Cardiac muscle cell (in vitro differentiated cells and primary cell): Measurements from ENCODE around the gene CAMK2B. TPM values are rescaled to one million over a fixed set of nuclear protein-coding genes. Genes with fewer than 3 reads are reported as not detected.
A peak's percentile ranks its signal among the peaks of the same experiment; 100 is the strongest.

ENCODE experiments used
- DNase-seq, 2 donors: peaks; one replicate each; pipeline versions ENCODE4 v3.0.0 to v3.0.0-alpha.2; 2010 to 2017; ENCODE audit warnings: low read depth in 1 of 2, low spot score in 1 of 2
- H3K27ac ChIP-seq: fragments of 200-600 bp; sonication (generic); 2 replicates; pipeline ENCODE4 v1.5.1; 2016
- H3K27me3 ChIP-seq: fragments of 200-600 bp; sonication (generic); 2 replicates; pipeline ENCODE4 v1.6.0; 2016; ENCODE audit warnings: control low read depth
- H3K36me3 ChIP-seq: fragments of 200-600 bp; sonication (generic); 2 replicates; pipeline ENCODE4 v1.5.1; 2016; ENCODE audit warnings: control low read depth
- H3K4me1 ChIP-seq: fragments of 200-600 bp; sonication (generic); 2 replicates; pipeline ENCODE4 v1.8.1; 2017; ENCODE audit warnings: low read depth, mild to moderate bottlenecking, mixed run types
- H3K4me3 ChIP-seq: fragments of 200-600 bp; sonication (generic); 2 replicates; pipeline ENCODE4 v1.5.1; 2016; ENCODE audit warnings: mild to moderate bottlenecking
- H3K9me3 ChIP-seq: fragments of 200-600 bp; sonication (generic); 2 replicates; pipeline ENCODE4 v1.5.1; 2017; ENCODE audit warnings: low read depth, mild to moderate bottlenecking, control low read depth
- polyA plus RNA-seq: library from polyadenylated mRNA; unstranded; fragments of >200 nt; fragmentation: Nextera tagmentation; extraction: Ambion mirVana; gene quantifications from 2 replicates; pipeline ENCODE4 v1.2.1, GENCODE V29; 2016
- total RNA-seq: library from RNA; depleted of rRNA; stranded (reverse); fragments of >200 nt; gene quantifications from 2 replicates; pipeline ENCODE4 v1.2.3, GENCODE V29; 2016
- TF ChIP-seq, protein P1 (sequence below): IDR thresholded peaks from 2 replicates; pipeline ENCODE4 v1.5.1; 2012; ENCODE audit warnings: low read depth, mild to moderate bottlenecking, low read length

Gene CAMK2B
- total and polyA plus RNA-seq, 2 experiments from 2014 or later, result 7.7 to 17.7 TPM

DNA sequence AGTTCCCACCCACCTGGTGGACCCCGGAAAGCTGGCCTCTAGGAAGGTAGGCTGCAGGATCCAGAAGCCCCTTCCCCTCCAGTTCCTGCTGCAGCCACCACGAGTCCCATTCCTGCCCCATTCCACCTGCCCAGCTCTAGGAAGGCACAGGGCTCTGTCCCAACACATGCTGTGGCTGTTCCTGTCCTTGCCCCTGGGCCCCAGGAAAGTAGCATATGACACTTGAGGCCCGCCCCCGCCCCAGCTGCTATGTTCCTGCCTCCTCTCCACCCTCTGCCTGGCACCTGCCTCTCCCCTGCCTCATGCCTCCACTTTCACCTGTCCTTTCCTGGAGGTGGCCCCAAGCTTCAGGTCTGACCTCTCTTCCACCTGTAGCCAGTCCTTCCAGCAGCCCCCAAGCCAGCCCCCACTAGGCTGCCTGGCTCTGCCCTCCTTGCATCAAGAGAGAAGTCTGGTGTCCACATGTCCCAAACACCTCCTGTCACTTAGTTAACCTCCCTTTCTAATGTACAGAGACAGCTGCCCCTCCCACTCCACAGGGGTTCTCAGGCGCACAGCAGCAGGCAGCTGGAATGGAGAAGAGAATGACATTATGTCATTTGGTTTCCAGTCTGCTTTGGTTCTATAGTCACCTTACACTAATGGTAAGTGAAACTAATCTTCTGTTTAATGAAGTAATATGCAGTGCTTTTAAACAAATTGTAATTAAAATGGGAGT, 101.9 kb downstream of the CAMK2B start:
- DNase-seq, result peak in 1 of 2 donors; percentile 49
- no peaks in the 10 kb centered on the region for H3K36me3 ChIP-seq
- TF ChIP-seq, protein P1, sequence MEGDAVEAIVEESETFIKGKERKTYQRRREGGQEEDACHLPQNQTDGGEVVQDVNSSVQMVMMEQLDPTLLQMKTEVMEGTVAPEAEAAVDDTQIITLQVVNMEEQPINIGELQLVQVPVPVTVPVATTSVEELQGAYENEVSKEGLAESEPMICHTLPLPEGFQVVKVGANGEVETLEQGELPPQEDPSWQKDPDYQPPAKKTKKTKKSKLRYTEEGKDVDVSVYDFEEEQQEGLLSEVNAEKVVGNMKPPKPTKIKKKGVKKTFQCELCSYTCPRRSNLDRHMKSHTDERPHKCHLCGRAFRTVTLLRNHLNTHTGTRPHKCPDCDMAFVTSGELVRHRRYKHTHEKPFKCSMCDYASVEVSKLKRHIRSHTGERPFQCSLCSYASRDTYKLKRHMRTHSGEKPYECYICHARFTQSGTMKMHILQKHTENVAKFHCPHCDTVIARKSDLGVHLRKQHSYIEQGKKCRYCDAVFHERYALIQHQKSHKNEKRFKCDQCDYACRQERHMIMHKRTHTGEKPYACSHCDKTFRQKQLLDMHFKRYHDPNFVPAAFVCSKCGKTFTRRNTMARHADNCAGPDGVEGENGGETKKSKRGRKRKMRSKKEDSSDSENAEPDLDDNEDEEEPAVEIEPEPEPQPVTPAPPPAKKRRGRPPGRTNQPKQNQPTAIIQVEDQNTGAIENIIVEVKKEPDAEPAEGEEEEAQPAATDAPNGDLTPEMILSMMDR, result no peak
- peak overlapping the region; percentile 24 for H3K27ac ChIP-seq
- no peaks in the 10 kb centered on the region for H3K27me3 ChIP-seq
- no peaks in the 10 kb centered on the region for H3K9me3 ChIP-seq
- H3K4me1 ChIP-seq, result peaks cover 11% of the 10 kb centered on the region
- H3K4me3 ChIP-seq, result no peak overlapping the region

DNA sequence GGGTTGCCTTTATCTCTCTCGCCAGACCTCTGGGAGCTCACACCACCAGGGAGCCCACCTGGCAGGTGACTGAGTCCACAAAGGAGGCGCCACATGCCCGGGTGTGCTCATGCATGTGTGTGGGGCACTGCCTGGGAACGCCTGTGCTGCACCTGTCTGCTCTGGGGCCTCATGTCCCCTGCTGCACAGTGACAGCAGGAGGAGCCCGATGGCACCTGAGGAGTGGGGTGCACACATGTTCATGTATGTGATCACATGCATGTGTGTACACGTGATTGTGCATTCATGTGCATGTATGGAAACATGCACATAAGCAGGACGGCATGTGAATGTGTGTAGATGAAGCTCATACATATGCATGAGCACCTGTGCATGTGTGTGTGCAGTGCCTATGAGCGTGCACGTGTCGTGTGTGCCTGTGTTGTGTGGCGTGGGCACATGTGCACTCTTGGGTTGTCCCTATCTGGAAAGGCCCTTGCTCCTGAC, 102.6 kb downstream of the CAMK2B start:
- TF ChIP-seq, protein P1, result no peak
- Histone ChIP-seq H3K36me3 (no peaks in the 10 kb centered on the region), H3K27ac (no peak overlapping the region), H3K27me3 (no peaks in the 10 kb centered on the region), H3K4me3 (no peak overlapping the region), H3K4me1 (peaks cover 18% of the 10 kb centered on the region), H3K9me3 (no peaks in the 10 kb centered on the region)
- no peak for DNase-seq

DNA sequence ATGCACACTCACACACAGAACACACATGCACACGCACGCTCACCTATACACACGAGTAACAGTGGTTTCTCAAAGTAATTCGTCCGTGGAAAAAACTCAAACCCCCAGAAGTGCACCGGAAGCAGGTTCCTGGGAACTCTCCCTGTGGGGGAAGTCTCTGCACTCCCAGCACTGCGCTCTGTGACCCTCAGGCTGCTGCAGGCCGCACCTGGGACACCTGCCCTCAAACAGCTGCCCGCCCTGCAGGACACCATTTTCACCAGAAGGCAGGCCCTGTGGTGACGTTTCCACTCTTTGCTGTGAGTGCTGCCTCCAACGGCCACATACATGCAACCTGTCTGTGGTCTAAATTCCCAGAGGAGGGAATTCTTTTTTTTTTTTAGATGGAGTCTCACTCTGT, 103.3 kb downstream of the CAMK2B start:
- no peaks in the 10 kb centered on the region for H3K9me3 ChIP-seq
- no peak for DNase-seq
- H3K4me1 ChIP-seq, result peaks cover 19% of the 10 kb centered on the region
- TF ChIP-seq, protein P1, result no peak
- H3K27me3 ChIP-seq, result no peaks in the 10 kb centered on the region
- H3K27ac ChIP-seq, result no peak overlapping the region
- no peaks in the 10 kb centered on the region for H3K36me3 ChIP-seq
- H3K4me3 ChIP-seq, result no peak overlapping the region

DNA sequence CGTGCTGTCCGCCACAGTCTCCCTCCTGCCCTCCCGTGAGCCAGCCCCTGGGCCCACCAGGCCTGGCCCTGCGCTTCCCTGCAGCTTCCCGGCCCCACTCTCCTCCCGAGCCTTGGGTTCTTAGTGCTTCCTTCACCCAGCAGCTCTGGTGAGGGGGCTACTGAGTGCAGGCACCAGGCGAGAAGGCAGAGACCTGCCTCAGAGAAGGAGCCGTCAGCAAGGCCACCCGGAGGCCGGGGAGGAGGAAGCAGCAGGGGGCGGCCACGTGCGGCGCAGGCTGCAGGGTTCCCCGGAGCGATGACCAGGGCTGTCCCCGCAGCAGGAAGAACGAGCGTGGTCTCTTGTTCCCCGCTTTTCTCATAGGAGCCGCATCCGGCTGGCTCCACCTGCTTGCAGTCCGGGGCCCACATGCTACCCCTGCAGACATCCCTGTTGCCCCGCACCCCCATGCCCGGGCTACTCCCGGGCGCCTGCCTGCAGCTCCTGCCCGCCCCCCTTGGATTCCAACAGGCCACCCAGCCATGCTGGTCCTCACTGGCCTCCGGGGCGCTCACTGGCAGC, 104.1 kb downstream of the CAMK2B start:
- DNase-seq, result peak in 1 of 2 donors; percentile 17
- Histone ChIP-seq H3K27me3 (no peaks in the 10 kb centered on the region), H3K9me3 (no peaks in the 10 kb centered on the region), H3K36me3 (no peaks in the 10 kb centered on the region), H3K4me1 (peaks cover 22% of the 10 kb centered on the region), H3K4me3 (no peak overlapping the region), H3K27ac (no peak overlapping the region)
- TF ChIP-seq, protein P1, result no peak

DNA sequence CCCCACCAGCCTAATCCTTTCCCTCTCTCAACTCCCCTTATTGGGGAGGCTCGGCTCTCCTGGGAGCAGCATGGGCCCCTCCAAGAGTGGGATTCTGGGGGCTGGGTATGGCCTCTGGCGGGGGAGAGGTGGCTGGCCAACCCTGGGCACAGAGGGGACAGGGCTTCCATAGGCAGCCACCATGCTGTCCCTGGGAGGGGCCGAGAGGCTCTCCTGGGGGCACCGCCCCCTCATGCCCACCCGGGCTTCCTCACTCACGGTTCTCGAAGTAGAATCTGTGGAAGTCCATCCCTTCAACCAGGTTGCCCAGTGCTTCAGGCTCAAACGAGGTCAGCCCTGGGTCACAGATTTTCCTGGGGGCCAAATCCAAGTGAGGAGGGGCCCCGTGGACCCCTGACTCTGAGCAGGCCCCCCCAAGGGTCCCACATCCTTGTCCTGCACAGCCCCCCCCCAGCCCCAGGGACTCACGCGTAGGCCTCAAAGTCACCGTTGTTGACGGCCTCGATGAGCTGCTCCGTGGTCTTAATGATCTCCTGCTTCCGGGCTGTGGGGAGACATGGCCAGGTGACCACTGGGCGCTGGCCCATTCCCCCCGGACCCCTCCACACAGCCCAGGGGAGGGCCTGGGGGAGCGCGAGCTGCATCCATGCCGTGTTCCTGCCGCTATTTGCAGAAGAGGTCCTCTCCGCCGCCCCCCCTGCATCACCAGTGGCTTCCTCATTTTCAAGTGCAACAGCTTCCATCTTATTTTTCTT, 104.9 kb downstream of the CAMK2B start:
- TF ChIP-seq, protein P1, result no peak
- no peak for DNase-seq
- no peaks in the 10 kb centered on the region for H3K36me3 ChIP-seq
- H3K27ac ChIP-seq, result no peak overlapping the region
- no peaks in the 10 kb centered on the region for H3K27me3 ChIP-seq
- H3K4me3 ChIP-seq, result no peak overlapping the region
- H3K9me3 ChIP-seq, result no peaks in the 10 kb centered on the region
- peaks cover 22% of the 10 kb centered on the region for H3K4me1 ChIP-seq
